DMS153 (cell line): ENCODE data around the gene ZMIZ1.
A peak's percentile ranks its signal among the peaks of the same experiment; 100 is the strongest.

Experiments used
- DNase-seq: peaks from one replicate; lab custom pipeline; 2025; lab: John Stamatoyannopoulos, UW

The ZMIZ1 gene

DNA sequence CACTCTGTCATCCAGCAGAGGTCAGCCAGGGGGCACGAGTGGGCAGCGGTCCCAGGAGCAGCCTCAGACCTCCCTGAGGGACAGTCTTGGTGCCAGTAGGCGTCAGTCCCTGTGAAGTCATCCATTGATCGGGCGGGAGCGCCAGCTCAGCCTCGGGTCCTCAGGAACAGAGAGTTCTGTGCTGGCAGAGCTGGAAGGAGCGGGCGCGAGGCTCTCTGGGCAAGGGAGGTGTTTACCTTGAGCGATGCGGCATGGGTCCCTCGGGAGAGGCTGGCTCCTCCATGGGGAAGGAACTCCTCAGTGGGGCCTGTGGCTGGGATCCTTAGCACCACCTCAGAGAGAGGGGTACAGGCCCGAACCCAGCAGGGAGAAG, 177.4 kb downstream of the ZMIZ1 start:
- peak; percentile 22 for DNase-seq

DNA sequence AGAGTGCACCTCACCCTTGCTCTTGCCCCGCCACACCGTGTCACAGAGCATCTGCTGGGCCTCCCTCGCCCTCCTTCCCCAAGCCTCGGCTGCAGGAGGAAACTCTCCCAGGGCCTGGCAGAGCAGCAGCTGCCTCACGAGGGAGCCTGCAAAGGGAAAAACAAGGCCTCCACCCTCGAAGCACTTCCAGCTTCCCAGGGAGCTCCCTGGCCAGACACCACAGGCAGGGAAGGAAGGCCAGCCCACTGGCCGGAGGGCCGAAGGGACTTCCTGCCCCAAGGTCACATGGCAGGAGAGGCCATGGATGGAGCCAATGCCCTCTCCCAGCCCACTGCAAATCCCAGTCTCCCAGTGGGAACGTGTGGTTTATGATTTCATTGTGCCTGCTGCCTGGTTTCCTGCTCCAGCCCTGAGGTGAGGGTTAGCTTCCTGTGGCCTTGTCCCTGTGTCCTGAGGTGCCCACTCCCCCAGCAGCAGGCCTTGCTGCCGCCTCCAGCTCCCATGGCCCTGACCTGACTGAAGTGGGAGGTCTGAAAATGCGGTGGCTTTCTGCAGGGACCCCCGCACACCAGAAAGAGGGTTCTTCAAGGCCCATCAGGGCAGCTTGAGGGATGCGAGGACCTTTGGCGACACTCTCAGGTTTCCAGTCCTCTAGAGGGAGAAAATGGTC, 178.0 kb downstream of the ZMIZ1 start:
- DNase-seq, result no peak

DNA sequence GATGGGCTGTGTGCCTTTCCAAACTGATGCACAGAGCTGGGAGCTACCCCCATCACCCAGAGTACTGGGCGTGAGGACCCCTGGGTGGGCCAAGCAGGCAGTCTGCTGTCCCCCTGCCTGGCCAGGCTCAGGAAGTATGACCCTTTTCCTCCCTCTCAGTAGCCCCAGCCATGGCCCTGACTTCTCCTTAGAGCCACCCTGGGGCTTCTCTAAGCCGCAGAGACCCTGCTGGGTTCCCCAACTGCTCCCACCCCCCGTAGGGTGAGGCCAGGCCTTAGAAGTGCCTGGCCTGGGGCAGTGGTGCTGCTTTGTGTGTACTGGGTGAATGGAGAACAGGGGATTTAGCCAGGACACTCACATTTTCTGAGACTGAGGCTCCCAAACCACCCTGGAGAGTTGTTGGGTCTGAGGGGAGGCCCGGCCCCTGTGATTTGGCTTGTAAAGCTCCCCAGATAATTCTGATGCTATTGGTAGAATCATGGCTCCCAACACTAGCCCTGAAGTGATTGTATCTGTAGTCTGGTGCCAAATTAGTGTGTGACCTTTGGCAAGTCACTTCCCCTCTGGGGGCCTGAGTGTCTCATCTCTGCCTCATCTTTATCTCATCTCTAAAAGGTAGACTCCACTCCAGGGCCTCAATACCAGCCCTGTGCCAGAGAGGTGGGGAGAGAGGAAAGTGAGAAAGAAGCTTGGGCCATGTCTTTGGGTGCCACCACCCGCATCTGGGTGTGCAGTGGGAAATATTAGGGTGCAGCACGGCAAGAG, 178.8 kb downstream of the ZMIZ1 start:
- no peak for DNase-seq

DNA sequence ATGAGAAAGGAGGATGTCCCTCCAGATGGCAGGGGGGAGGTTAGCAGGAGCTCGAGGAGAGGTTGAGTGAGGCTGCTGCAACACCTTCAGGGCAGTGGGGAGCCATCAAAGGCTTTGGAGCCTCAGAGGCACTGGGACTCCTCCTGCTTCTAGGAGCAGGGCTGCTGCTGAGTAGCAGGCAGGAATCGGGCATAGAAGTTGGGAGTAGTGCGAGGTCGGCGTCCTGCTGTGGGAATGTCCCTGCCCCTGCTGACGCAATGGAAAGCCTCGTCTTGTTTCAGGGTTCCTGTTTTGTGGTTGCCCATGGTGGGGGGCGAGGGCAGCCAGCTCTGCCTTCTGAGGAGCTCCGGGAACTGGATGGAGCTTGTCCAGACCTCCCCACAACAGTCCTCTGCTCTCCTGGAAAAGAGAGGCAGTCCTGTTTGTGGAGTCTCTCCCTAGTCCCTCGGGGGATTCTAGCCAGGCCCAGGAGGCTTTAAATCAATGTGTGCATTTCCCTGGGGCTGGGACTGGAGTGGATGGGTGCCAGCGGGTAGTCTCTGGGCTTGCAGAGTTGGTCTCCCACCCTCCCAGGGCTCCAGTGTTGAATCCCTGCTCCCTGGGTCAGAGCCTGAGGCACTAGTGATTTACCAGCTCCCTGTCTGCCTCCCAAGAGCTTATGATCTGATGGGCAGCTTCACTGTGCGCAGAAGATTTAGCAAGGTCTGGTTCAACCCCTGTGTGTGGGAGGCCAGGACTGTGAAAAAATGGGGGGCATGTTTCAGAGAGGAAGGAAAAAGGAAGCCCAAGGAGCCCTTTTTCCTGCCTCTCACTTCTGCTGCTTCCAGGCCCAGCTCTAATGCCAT, 179.8 kb downstream of the ZMIZ1 start:
- no peak for DNase-seq

DNA sequence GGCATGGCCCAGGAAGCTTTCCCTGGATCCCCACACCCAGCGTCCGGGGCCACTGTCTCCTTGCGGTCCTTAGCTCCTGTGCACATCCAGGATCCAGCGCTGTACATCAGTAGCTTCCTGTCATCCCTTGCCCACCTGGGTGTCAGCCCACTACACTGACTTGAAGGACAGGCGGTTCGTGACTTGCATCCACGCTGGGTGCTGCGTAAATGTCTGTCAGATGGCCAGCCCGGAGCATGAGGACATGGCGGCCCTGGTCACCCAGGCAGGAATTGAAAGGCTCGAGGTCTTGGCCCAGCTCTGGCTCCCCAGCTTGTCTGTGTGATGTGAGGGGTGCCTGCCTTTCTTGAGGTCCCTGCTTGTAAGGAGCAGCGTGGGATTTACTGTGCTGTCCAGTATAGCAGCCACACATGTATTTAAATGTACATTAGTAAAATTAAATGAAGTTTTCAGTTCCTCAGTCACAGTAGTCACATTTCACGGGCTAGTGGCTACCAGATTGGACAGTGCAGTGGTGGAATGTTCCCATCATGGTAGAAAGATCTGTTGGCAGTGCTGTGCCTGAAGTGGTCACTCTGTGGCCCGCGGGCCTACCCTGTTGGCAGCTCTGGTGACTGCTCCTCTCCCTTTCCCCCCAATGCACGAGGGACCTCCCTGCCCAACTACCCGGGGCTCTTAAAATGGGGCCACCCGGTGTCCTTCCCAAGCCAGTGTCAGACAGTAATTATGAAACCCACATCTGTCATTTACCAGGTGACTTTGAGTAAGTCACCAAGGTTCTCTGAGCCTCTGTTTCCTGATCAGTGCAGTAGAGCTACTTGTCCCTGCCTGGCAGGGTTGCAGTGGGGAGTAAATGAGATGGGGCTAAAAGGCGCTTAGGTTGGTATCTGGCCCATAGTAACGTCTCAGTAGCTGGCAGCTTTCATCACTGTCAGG, 180.7 kb downstream of the ZMIZ1 start:
- DNase-seq, result no peak

DNA sequence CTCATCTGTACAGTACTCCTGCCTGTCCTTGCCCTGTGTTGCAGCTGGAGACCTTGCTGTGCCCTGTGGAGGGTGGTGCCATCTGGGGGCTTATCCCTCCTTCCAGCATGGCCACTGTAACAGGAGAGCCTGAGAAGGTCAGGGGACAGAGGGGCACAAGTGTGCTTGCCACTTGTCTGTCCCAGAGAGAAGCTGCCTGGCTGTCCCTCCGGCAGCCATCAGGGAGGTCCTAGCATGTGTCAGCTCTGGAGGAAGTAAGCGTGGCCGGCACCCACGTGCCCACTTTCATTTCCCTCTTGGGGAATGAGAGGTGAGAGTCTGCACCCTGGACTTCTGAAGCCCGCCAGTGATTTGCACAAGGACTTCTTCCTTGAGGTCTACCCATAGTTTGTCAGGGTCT, 181.5 kb downstream of the ZMIZ1 start:
- DNase-seq, result no peak

DNA sequence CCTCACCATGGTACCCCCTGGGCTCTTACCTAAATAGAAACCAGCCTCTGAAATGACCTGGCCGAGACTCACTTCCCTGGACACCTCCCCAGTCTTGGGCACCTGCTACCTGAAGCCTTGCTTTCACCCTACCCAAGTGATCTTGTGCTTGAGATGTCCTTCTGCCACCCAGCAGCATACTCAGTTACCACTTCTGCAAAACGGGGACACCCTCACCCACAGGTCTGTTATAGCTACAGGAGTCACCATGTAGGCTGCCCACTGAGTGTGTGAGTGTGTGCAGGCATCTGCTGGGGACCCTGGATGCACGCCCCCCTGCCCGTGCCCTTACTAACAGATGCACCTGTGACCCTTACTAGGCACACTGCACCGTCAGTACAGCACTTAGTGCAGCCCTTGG, 183.7 kb downstream of the ZMIZ1 start:
- DNase-seq, result no peak

DNA sequence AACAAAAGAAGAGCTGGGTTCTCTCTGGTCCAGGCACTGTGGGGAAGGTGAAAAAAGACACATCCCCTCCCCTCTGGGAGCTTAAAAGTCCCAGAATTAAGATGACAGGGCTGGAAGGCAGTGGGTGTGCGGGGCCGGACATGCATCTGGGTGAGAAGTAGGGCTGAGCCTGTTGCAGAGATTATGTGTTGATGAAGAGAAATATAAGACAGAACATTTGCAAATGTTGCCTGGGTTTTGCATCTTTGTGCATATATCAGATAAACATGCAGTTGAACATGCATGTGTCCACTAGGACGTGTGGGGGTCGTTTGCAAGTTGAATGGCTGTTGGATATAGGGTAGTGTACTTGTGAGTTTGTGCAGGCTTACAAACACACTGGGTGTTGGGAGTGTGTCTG, 184.2 kb downstream of the ZMIZ1 start:
- no peak for DNase-seq

DNA sequence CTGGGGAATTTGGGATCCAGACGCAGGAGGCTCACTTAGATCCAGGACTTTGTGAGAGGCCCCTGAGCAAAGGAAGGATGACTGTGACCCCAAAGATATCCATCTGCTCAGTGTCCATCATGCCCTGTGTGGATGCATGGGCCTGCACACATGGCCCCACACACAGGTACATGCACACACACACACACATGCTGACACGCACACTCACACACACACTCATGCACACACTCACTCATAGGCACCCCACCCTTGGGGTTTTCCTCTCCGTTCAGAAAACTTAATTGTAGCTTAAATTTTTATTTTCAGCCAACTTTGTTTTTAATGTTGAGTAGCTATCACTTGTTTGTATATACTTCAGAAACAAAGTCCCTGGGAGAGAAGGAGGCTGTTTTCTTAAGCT, 184.9 kb downstream of the ZMIZ1 start:
- DNase-seq, result no peak

DNA sequence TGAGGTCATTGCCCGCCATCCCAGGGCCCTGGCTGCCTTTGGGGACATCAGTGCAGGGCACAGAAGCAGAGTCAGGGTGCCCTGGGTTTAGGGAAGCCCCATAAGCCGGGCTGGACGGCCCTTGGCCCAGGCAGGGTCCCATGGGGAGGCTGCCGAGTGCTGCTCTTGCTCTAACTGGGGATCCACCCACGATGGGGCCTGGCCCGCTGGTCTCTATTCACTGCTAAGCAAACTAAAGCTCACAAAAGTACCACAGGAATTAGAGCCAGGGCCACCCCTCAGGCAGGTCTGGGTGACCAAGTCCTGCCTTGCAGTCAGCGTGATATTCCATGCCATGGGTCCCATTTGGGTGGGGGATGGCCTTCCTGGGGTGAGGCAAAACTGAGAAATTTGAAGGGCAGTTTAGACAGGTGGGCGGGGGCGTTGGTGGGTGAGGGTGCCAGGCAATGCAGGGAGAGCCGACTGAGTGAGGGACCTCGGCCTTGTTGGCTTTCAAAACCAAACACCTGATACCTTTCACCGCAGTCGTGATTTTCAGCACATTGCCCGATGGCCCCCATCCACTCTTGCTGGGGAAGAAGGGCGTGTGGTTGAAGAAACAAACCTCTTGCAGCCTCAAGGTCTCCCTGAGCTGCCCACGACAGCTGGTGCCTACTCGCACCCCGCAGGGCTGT, 185.7 kb downstream of the ZMIZ1 start:
- no peak for DNase-seq

DNA sequence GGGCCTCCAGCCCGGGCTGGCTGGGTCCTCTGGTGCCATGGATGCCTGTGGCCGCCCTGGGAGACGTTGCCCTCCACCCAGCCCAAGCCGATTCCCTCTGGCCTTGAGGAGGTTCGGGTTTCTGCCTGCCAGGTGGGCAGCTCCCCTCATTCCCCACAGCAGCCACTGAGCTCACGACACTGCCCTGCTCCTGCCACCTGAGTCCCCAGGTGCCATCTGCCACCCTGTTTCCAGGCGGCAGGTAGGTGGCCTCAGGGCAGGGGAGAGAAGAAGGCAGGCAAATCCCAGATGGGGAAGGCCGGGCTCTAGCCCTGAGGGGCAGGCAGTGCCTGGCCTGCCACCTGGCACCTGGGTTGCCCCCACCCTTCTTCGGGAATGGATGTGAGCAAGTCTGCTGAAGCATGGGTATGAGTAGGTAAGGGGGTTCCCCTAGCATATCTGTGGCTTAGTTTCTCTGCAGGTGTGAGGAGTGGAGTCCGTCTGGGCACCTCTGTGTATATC, 186.3 kb downstream of the ZMIZ1 start:
- no peak for DNase-seq

DNA sequence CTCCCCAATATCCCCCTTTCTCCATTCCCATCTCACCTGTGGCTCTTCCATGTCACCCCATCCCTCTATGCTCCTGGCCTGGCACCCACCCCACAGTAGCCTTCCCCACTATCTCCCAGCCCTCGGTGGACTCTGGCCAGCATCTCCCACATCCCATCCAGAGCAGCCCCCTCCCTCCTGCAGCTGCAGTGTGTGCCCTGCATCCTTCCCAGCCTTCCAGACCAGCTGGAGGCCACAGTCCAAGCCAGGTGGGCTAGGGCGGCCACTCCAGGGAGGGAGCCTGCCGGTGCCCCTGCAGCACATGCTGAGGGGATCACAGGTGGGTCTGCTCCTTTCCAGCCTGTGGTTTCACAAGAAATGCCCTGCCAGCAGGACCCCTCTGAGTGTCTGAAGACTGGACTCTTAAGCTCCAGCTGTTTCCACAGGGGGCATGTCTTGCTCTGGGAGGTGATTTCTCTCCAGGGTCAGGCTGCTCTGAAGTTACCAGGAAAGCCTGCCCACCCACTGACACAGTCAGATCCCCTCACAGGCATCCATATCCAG, 187.6 kb downstream of the ZMIZ1 start:
- no peak for DNase-seq

DNA sequence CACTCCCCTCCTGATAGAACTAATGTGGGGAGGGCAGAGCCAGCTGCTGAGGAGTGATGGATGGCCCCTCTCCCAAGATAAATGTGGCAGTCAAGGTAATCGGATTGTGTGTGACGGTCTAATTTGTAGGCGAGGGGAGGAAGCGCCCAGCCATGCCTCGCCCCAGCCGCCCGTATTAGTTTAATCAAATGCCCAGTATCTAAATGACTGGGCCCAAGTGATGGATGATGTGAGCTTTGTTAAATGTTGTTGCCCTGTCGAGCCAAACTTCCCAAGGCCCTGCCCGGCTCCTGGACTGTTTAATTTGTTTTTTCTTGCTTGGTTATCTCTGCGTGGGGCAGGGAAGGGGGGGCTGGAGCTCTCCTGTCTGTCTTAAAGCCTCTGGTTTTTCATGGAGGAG, 190.1 kb downstream of the ZMIZ1 start:
- no peak for DNase-seq

DNA sequence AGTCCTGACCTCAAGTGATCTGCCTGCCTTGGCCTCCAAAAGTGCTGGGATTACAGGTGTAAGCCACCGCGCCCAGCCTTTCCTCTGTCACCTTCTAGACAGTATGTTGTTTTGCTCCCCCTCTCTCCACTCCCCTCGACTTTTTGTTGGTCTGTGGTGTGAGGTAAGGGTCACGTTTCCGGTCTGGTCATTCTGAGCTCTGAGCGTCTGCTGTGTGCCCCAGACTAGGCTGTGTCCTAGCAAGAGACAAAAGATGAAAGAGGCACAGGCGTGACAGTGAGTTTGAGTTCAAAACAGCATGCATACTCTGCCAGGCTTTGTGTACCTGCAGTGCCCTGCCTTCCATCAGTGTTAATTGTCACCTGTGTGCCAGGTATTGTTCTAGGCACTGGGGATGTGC, 191.1 kb downstream of the ZMIZ1 start:
- no peak for DNase-seq

DNA sequence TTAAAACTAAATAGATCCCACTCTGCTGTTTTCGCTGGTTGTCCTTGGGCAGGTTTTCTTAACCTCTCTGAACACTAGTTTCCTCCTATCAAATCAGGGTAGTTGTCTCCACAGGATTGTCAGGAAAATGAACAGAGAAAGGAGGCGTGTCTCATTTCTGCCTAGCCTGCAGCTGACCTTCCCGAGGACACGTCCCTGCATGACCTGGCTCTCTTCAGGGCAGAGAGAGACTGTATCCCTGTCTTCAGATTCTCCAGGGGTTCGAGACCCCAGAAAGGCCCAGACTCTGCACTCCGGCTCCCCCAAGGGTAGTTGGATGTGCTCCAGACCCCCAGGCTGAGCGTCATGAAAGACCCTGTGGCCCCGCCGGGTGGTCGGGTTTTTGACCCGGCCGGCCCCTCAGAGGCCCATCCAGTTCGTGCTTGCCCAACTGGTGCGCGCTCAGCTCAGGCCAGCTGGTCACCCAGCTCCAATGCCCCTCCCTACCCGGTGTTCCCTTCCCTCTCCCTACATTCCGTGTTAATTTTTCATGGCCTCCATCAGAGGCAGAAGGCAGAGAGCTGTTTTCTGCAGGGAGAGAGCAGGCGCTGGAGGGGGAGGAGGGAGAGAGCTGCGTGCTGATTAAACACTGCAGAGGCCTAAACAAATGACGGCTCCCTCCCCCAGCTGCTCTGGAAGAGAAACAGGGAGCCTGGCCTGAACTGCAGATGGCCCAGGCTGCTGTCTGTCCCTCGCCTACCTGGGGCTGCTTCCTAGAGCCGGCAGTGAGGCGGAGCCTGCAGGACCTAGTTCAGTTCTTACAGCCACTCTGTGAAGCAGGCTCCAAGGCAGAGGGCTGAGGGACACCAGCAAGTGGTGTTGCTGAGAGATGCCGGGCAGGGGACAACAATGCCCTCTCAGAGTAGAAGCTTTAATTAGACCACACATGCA, 192.3 kb downstream of the ZMIZ1 start:
- peak; percentile 93 for DNase-seq

DNA sequence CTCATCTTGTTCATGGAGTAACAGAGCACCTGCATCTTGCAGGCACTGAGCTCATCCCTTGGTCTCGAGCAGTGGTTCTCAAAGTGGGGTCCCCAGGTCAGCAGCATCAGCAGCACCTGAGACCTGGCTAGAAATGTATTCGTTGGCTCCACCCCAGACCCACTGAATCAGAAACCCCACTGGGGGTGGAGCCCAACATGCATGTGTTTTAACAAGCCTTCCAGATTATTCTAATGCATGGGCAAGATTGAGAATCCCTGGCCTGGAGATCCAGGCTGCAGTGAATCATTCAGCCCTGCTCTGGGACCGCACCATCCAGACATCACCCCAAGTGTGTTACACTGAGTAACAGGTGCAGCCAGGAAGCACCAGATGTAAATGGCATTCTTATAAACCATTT, 193.4 kb downstream of the ZMIZ1 start:
- no peak for DNase-seq

DNA sequence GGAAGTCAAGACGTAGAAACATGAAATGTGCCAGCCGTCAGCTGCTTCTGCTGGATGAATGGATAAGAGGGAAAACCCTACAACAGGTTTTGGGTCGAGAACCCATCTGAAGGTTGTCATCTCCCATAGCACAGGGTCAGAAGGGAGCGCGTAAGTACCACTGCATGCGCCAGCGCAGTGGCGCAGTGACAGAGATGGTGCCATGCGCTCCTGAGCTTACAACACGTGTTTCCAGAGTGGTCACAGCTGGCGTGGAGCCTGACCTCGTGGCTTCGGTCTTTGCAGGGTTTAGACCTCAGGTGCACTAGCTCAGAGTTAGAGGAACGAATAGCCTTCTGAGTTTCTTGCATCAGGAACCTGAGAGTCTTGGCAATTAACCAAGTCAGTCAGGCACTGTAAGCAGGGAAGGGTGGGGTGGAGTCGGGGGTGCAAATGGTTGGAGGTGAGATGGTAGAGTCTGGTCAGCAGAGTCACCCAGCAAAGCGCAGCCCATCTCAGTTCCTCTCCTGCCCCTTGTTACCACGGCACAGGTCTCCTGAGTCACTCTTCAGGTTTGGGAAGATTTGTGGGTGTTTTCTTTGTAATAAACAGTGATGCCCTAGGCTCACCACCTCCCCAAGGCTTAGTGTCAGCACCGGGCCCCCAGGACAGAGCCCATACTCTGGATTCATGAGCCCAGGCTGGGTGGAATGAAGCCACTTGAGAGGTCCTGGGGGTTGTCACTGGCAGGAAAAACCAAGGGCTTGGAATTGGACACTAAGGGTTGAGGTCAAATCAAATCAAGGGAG, 194.4 kb downstream of the ZMIZ1 start:
- DNase-seq, result no peak

DNA sequence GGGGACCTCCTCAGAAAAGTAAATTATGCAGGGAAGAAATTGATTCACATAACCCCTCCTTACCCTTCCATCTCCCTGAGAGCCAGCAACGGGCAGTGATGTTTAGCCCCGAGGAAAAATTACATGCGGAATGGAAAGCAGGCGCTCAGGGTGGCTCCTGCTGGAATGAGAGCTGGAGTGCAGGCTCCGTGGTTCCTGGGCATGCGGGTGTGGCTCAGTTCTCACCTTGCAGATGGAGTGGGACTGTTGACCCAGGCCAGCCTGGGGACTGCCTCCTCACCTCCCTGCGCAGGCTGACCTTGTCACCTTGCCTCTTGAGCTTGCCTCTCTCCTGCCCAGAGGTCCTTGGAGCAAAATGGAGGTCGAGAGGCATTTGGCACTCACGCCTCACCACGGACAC, 195.2 kb downstream of the ZMIZ1 start:
- DNase-seq, result no peak

DNA sequence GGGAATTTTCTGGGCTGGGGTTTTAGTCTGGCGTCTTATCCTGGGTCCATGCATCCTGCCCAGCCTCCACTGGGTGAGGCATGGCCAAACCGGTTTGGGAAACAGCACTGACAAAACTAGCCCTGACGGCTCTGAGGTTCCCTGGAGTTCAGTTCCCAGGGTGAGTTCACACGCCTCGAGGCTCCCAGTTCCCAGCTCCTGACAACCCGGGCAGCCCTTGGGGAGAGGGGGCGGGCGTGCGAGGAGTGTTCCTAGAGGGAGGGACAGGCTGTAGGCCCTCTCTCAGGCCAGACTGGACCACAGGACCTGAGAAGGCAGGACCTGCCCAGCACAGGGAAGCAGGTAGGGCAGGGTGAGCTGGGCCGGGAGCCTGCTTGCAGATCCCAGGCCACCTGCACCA, 196.2 kb downstream of the ZMIZ1 start:
- no peak for DNase-seq
